Middle frontal gyrus (tissue), 1 donor: ENCODE measurements around the gene SPATA20.

Experiments
- DNase-seq: peaks from one replicate; pipeline ENCODE4 v3.0.0-alpha.2; 2015; ENCODE audit warnings: low spot score; ENCODE audit errors: extremely low spot score

The SPATA20 gene

DNA sequence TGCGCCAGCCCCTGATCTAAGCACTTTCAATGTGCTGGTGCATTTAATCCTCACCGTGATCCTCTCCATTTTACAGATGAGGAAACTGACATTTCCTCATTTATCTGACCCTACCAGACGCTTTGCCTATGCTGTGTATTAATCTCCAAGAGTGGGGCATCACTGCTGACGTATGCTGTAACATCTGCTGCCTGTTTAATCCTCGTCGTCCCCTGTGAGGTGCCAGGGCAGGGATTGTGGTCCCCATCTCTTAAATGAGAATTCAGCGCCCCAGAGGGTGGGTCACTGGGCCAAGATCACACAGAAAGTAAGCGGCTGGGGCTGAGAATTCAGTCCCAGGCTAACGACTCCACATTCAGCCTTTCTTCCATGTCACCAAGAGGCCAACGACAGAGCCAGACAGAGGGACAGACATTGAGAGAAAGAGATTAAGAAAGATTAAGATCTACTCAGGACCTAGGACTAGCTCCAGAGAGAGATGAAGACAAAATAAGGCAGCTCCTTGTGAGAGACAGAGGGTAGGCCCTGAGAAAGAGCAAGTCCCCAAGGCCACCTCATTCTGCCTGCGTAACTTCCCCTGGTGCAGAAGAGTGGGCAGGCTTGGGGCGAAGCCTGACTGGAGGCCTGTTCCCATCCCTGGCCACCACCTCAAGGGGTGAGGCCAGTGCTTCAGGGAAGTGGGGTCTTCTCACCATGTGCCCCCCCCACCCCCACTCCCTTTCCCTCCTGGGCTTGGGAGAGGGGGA, 27.1 kb downstream of the SPATA20 start:
- DNase-seq: no peak

DNA sequence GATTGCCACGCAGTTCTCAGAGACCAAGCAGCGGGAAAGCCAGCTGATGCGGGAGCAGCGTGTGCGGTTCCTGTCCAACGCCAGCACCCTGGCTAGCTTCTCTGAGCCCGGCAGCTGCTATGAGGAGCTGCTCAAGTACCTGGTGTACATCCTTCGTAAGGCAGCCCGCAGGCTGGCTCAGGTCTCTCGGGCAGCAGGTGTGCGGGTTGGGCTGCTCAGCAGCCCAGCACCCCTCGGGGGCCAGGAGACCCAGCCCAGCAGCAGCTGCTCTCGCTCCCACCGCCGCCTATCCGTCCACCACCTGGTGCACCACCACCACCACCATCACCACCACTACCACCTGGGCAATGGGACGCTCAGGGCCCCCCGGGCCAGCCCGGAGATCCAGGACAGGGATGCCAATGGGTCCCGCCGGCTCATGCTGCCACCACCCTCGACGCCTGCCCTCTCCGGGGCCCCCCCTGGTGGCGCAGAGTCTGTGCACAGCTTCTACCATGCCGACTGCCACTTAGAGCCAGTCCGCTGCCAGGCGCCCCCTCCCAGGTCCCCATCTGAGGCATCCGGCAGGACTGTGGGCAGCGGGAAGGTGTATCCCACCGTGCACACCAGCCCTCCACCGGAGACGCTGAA, 28.7 kb downstream of the SPATA20 start:
- DNase-seq: no peak

DNA sequence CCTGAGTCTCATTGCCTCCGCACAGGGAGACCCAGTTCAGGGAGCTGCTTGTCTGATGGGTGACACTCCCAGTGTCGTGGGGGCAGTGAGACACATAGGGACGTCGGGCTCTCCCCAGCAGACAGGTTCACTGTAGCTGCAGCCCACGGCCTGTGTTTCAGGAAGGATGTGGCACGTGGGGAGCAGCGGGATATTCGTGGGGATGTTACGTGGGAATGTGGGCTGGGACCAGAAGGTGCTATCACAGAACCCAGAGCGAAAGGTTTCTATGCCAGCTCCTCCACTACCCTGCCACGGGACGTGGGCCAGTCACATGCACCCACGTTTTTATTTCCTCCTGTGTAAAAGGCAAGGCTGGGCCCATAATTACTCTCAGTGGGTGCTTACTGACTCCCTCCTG, 29.9 kb downstream of the SPATA20 start:
- DNase-seq: no peak

DNA sequence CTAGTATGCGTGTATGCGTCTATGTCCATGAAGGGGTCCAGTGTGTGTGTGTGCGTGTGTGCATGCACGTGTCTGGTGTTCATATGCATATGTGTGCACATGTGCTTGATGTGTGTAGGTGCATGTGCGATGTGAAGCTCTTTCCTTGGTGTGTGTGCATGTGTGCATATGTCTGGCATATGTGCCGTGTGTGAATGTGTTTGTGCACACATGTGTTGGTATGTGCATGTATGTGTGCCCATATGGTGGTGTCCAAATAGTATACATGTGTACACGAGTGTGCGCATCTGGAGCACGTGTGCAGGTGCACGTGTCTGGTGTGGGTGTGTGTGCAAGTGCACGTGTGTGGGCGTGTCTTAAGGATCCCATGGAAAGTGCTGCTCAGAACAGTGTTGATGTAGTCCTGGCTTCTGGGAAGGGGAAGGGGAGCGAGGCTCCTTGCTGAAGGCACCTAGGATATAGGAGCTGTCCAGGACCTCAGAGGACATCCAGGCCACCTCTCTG, 30.5 kb downstream of the SPATA20 start:
- no peak for DNase-seq

DNA sequence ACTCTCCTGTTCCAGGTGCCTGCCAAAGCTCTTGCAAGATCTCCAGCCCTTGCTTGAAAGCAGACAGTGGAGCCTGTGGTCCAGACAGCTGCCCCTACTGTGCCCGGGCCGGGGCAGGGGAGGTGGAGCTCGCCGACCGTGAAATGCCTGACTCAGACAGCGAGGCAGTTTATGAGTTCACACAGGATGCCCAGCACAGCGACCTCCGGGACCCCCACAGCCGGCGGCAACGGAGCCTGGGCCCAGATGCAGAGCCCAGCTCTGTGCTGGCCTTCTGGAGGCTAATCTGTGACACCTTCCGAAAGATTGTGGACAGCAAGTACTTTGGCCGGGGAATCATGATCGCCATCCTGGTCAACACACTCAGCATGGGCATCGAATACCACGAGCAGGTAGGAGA, 31.2 kb downstream of the SPATA20 start:
- DNase-seq: no peak

DNA sequence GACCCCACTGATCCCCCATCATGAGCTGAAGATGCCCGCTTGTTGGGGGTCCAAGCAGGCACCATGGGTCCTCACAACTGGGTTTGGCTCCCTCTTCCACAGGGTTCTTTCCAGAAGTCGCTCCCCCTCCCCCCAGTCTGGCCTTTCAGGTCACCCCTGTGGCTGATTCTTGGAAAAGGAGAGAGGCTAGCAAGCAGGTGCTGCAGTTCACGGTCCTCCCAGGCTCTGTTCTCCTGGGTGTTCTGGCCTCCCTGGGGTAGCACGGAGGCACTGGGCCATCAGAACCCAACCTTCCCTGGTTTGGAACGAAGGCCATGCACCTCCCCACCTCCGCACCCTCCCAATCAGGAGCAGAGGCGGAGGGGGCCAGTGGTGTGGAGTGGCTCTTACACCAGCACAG, 32.4 kb downstream of the SPATA20 start:
- no peak for DNase-seq

DNA sequence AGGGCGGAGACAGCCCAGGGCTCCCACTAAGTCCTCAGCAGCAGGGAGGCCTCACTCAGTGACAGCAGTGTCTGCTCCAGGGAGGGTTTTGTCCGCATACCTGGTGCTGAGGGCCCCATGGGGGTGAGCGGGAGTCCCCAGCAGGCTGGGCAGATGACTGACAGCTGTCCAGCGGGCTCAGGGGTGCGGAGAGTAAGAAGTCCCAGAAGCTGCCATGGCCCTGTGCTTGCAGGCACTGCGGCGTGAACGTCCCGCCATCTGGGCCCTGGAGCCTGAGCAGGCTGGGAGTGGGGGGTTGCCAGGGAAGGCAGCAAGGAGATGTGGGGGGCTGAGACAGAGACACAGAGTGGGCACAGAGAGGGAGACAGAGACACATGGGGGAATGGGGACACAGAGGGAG, 33.7 kb downstream of the SPATA20 start:
- no peak for DNase-seq

DNA sequence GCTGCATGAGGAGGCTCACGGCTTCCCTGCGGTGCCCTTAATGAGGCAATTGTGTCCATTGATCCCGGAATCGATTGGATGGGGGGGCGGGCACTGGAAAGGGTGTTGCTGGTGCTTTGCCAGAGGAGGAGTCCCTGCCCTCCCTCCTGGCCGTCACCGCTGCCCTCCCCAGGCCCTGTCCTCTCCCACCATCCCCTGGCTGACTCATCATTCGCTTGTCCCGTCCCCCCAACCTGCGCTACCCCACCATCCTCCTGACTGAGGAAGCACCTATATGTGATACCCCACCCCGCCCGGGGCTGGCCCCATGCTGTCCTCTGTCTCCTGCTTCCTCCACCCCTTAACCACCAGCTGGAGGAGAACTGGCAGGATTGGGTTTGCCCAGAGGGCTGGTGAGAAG, 34.3 kb downstream of the SPATA20 start:
- no peak for DNase-seq

DNA sequence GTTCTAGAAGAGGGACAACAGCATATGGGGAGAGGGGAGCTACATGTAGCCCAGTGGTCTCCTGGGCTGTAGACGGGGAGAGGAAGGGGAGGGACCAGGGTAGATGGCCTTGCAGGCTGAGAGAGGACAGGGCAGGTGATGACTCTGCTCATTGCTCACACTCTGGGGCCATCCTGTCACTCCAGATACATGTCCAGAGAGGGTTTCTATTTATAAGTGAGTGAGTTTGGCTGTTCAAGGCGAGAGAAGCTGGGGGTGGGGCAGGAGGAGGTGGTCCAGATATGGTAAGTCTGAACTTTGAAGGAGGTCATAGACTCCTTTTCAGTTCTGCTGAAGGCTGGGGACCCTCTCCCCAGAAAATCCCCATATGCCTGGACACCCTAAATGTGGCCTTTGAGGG, 35.8 kb downstream of the SPATA20 start:
- no peak for DNase-seq

DNA sequence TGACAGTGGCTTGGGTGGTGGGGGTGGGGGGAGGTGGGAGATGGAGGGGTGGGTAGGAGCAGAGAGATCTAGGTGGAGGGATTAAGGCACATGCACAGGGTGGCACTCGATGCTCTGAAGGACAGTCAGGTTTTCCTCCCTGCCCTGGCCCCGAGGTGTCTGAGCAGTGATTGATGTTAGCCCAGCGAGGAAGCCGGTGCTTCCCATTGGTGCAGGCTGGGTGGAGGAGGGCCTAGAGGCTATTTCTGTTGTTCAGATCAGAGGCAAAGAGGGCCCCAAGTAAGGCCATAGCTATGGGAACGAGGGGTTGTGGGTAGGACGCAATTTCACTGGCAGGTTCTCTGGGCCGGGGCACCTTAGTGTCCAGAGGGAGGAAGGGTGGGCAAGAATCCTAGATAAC, 36.7 kb downstream of the SPATA20 start:
- no peak for DNase-seq

DNA sequence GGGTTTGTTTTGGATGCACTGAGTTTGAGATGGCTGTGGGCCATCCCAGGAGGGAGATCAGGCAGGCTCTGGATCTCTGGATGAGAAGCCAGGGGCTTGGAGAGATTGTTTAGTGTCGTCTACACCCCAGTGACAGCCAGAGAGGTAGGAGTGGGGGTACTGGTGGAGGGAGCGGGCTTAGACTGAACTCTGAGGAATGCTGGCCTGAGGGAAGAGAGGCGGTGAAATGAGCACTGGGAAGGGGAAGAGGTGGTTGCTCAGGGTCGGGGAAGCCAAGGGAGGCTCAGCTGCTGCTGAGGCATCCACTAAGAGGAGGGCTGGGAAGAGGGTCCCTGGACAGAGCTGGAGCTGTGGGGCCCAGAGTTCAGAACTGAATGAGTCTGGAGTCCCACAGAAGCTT, 37.1 kb downstream of the SPATA20 start:
- DNase-seq: no peak

DNA sequence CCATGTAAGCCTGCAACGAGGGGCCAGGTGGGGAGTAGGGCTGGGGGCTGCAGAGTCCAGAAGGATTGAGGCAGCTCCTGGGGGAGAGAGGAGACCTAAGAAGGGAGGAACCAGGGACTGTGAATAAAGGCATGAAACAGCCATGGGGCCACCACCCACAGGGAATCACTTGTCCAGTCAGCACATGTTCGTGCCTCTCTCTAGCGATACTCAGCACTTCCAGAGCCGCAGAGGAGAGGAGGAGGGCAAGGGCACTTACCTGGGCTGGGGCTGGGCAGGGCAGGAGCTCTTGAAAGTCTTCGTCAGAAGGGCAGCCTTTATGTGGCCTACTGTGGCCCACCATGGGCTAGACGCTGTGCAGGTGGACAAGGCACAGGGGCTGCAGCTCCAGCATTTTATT, 37.8 kb downstream of the SPATA20 start:
- no peak for DNase-seq

DNA sequence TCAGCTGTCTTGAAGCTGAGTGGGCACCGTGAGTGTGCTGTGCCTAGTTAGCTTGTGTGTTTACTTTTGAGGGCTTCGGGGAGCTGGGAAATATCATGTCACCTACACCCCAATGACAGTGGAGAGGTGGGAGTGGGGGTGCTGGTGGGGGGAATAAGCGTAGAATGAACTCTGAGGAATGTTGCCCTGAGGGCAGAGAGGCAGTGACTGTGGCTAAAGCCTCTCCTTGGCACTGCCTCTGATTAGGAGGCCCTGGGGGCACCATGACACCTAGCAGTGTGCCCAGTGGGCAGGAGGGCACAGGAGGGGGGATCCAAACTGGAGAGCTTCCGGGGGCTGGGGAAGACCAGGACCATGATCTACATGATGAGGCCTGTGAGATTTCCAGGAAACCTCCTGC, 38.4 kb downstream of the SPATA20 start:
- no peak for DNase-seq

DNA sequence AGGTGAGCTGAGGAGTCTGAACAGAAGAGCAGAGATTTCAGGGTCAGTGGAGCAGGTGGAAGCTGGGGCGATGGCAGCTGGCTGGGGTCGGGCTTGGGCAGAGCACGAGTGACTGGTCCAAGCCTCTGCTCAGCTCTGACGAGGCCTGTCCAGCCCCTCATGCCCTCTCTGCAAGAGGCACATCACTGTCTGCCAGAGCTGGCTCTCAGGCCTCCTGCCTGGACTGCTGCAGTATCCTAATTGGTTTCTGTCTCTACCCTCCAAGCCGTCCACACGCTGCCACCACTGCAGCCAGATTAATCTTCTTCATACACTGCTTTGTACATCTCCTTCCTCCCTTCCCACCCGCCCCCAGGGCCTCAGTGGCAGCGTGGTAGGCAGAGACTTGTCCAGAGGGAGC, 38.9 kb downstream of the SPATA20 start:
- DNase-seq: no peak

DNA sequence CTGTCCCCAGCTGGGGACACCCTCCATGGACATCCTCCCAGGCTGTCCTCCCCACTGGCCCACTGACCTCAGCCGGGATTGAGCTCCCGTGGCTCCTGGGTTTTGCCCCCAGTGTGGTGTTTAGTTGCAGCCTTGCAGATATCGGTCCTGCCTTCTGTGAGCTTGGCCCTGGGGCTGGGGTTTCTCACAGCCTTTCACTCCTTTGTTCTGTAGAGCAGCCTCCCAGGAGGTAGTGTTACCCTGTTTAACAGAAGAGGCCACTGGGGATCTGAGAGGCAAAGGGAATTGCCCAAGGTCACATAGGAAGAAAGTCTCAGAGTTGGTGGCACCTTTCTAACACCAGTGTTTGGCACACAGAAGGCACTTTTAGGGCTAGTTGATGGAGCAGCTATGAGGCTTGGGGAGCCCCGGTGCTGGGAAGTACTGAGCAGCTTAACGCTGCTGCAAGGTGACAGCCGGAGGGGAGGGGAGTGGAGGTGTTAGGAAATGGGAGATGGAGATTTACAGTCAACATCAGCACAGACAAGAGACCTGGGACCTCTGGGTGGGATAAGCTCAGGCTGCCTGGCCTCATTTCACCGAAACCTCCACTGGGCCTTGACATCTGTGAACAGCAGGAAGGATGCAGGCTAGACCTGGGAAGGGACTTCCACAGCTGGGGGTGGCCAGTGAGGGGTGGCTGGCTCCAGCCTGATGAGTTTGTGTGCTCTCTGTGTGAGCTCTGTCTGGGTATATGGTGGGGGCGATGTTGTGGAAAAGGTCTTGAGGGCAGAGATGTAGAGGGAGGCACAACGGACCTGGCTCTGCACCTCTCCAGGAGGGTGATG, 39.7 kb downstream of the SPATA20 start:
- no peak for DNase-seq

DNA sequence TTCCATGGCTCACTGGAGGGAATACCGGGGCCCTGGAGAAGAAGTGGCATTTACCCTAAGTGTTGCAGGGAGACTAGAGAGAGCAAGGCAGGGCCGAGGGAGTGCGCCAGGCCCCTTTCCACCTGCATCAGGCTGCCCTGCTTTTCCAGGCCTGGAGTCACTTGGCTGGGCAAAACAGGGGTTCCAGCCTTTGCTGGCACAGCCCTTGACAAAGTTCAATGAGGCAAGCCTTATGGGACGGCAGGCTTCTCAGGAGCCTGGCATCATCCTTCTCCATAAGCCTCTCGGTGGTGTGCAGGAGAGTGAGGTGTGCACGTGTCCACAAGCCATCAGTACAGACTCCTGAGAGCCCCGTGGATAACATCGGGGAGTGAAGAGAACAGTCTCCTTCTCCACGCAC, 40.6 kb downstream of the SPATA20 start:
- no peak for DNase-seq

DNA sequence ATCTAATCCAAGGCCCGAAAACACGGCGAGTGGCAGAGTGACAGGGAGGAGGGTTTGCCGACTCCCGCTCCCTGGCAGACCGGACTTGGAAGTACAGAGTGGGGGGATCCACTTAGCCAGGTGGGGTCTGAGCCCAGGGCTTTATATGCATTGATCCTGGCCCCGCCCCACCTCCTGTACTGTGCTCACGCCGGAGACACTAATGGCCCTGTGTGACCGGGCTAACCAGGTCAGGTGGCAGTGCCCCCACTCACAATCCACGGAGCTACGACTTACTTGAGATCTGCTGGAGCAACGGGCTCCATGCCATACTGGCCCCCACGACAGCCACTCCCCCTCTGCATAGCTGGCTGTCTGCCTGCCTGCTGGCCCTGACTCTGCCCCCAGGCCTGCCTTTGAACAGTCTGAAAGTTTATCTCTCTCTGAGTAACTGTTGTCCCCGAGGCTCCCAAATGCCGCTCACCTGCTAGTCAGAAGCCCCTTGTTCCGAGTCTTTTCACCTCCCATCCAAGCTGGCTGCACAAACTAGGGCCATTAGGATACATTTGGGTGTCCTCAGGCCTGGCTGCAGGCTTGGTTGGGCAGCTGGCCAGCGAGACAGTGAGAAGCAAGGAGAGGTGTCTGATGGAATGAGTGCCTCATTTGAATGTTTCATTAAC, 41.5 kb downstream of the SPATA20 start:
- DNase-seq: no peak

DNA sequence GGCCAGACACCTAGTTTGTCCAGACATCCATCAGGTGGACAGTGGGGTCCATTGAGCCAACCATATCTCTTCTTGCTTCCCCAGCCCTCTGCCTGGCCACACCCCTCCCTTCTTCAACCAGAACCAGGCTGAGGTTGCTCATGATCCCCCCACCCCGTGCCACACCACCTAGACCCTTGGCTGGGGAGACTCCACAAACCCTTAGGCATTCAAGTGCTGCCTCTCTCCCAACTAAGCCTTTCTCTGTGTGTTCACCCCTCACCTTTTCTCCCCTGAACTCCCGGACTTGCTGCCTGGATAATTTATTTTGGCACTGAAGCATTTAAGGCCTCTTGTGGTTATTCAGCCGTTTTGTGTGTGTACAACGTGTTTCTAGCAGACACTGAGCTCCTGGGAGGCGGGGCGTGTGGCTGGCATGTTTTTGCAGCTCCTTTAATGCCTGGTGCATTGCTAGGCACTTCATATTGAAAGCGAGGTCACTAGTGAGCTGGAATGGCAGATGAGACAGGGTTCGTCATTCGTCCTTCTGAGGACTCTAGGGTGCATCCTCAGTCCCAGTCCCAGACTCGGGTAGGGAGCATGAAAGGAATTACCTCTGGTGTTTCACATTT, 42.2 kb downstream of the SPATA20 start:
- no peak for DNase-seq

DNA sequence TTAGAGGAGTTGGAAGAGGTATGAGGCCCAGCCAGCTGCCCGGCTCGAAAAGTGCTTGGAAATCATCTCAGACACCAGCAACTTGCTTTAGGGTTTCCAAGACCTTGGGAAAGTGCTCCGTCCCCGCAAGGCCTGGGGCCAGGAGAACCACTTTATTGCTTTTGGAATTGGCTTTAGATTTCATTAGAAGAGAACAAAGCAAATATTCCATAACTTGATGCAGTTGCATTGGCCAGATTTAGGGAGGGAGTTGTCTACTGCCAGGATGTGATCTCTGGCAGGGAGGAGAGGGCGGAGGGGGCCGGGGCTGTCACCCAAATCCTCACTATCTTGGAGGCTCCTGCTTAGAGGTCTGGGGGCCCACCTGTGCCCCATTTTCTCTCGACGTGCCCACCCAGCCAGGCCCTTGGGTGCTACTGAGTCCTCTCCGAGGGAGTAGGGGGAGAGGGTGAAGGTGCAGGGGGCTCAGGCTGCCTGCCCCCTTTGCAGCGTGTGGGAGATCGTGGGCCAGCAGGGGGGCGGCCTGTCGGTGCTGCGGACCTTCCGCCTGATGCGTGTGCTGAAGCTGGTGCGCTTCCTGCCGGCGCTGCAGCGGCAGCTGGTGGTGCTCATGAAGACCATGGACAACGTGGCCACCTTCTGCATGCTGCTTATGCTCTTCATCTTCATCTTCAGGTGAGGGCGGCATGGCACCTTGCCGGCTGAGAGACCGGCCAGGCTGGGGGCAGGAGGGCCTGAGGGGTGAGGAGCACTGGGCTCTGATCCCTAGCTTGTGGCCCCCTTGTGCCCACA, 44.2 kb downstream of the SPATA20 start:
- DNase-seq: no peak

DNA sequence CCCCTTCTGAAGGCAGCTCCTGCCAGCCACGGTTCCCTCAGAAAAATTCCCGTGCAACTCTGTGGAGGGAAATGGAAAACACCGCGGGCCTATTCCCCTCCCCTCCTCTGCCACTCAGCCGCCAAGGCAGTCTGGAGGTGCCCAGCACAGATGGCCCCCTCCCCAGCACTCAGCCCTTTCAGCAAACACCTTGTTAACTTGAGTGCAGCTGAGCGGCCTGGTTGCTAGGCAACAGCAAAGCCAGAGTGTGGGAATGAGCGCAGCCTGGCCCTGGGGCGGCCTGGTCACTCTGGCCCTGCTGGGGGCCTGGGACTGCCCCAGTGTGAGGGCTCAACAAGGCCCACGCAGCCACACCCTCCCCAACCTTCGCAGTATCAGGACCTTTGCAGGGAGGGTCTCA, 46.3 kb downstream of the SPATA20 start:
- DNase-seq: no peak
